HG02571 (cell line): ENCODE data around the gene POLQ.
"Not testable (repeated sequence)": the region's sequence is repeated elsewhere in the genome, so short reads cannot be mapped to it uniquely, and the experiment has no call there.

Source experiments
- ATAC-seq: cut with Tn5 transposase; IDR thresholded peaks from one replicate; pipeline ENCODE4 v1.9.1; 2021; ENCODE audit warnings: mild to moderate bottlenecking, moderate library complexity; ENCODE audit not compliant: unreplicated experiment

The POLQ gene

GRCh38 chr3:121514496-121514895 lies 31.3 kb downstream of the POLQ start:
- ATAC-seq = no peak

- no peak for ATAC-seq
Observed at GRCh38 chr3:121508389-121508788, 37.4 kb downstream of the POLQ start.

GRCh38 chr3:121505256-121505655 lies 40.5 kb downstream of the POLQ start:
- no peak for ATAC-seq

- no peak for ATAC-seq
Observed at GRCh38 chr3:121504618-121505017, 41.2 kb downstream of the POLQ start.

GRCh38 chr3:121496786-121497185 lies 49.0 kb downstream of the POLQ start:
- ATAC-seq = no peak

GRCh38 chr3:121493431-121493830 lies 52.4 kb downstream of the POLQ start:
- no peak for ATAC-seq

GRCh38 chr3:121491683-121492320 lies 54.0 kb downstream of the POLQ start:
- no peak for ATAC-seq

- ATAC-seq = no peak
Observed at GRCh38 chr3:121490161-121490560, 55.6 kb downstream of the POLQ start.

GRCh38 chr3:121488628-121489027 lies 57.2 kb downstream of the POLQ start:
- ATAC-seq = no peak

- ATAC-seq = no peak
Observed at GRCh38 chr3:121483290-121483689, 62.5 kb downstream of the POLQ start.

GRCh38 chr3:121482660-121483059 lies 63.1 kb downstream of the POLQ start:
- ATAC-seq = no peak

- no peak for ATAC-seq
Observed at GRCh38 chr3:121481106-121481880, 64.5 kb downstream of the POLQ start.

- no peak for ATAC-seq
Observed at GRCh38 chr3:121477589-121477988, 68.2 kb downstream of the POLQ start.

GRCh38 chr3:121473001-121473400 lies 72.8 kb downstream of the POLQ start:
- ATAC-seq = no peak

GRCh38 chr3:121467085-121467484 lies 78.7 kb downstream of the POLQ start:
- ATAC-seq = no peak

GRCh38 chr3:121463745-121464144 lies 82.0 kb downstream of the POLQ start:
- ATAC-seq = no peak

- no peak for ATAC-seq
Observed at GRCh38 chr3:121462565-121462964, 83.2 kb downstream of the POLQ start.

GRCh38 chr3:121451752-121452151 lies 94.0 kb downstream of the POLQ start:
- not testable (repeated sequence) for ATAC-seq

- no peak for ATAC-seq
Observed at GRCh38 chr3:121443456-121443855, 102.3 kb downstream of the POLQ start.

GRCh38 chr3:121436641-121437040 lies 109.1 kb downstream of the POLQ start:
- no peak for ATAC-seq

GRCh38 chr3:121436074-121436473 lies 109.7 kb downstream of the POLQ start:
- no peak for ATAC-seq

- ATAC-seq = peak; percentile 90
Observed at GRCh38 chr3:121431726-121432517, 113.9 kb downstream of the POLQ start.
